Inferior parietal cortex (tissue), 1 donor: ENCODE measurements around the gene GMDS.

Experiments used
- DNase-seq: peaks from one replicate; pipeline ENCODE4 v3.0.0-alpha.2; 2016; ENCODE audit errors: extremely low spot score

The GMDS gene

GRCh38 chr6:1614448-1615150 lies 630.8 kb downstream of the GMDS start:
- no peak for DNase-seq

GRCh38 chr6:1613688-1614447 lies 631.5 kb downstream of the GMDS start:
- no peak for DNase-seq

GRCh38 chr6:1613346-1613687 lies 632.1 kb downstream of the GMDS start:
- no peak for DNase-seq

- DNase-seq: no peak
Measured at GRCh38 chr6:1612974-1613306, 632.5 kb downstream of the GMDS start.

DNA sequence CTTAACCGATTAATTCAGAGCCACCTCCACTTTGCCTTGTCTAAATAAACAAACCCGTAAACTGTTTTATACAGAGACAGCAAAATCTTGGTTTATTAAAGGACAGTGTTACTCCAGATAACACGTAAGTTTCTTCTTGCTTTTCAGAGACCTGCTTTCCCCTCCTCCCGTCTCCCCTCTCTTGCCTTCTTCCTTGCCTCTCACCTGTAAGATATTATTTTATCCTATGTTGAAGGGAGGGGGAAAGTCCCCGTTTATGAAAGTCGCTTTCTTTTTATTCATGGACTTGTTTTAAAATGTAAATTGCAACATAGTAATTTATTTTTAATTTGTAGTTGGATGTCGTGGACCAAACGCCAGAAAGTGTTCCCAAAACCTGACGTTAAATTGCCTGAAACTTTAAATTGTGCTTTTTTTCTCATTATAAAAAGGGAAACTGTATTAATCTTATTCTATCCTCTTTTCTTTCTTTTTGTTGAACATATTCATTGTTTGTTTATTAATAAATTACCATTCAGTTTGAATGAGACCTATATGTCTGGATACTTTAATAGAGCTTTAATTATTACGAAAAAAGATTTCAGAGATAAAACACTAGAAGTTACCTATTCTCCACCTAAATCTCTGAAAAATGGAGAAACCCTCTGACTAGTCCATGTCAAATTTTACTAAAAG lies 633.0 kb downstream of the GMDS start:
- no peak for DNase-seq

- no peak for DNase-seq
Measured at GRCh38 chr6:1611572-1612298, 633.7 kb downstream of the GMDS start.

DNA sequence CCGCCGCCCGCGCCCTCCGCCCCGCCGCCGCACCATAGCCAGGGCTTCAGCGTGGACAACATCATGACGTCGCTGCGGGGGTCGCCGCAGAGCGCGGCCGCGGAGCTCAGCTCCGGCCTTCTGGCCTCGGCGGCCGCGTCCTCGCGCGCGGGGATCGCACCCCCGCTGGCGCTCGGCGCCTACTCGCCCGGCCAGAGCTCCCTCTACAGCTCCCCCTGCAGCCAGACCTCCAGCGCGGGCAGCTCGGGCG lies 634.2 kb downstream of the GMDS start:
- DNase-seq: no peak

- DNase-seq: no peak
Measured at GRCh38 chr6:1610497-1611321, 634.7 kb downstream of the GMDS start.

DNA sequence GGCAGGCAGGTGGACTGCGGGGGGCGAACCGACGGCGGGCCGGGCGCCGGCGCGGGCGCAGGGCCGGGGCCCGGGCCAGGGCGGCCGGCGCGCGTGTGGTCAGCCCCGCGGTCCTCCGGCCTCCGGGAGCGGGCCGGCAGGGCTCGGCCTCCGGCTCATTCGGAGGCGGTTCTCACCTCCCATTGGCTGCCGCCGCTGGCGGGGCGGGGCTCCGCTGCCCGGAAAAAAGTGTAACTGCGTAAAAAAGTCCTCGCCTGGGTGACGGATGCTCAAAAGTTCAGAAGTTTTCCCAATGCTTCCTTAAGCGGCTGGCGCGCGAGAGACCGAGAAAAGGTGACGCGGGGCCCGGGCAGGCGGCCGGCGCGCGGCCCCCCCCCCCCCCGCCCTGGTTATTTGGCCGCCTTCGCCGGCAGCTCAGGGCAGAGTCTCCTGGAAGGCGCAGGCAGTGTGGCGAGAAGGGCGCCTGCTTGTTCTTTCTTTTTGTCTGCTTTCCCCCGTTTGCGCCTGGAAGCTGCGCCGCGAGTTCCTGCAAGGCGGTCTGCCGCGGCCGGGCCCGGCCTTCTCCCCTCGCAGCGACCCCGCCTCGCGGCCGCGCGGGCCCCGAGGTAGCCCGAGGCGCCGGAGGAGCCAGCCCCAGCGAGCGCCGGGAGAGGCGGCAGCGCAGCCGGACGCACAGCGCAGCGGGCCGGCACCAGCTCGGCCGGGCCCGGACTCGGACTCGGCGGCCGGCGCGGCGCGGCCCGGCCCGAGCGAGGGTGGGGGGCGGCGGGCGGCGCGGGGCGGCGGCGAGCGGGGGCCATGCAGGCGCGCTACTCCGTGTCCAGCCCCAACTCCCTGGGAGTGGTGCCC lies 635.5 kb downstream of the GMDS start, which contains the start of gene FOXC1:
Gene FOXC1, plus strand, starts transcription at position 268 of the 849 bp plus-strand sequence. Its CDS starts 531 bp downstream, at position 799.
- DNase-seq: no peak

- DNase-seq: no peak
Measured at GRCh38 chr6:1609041-1609647, 636.3 kb downstream of the GMDS start.

GRCh38 chr6:1608222-1609040 lies 637.0 kb downstream of the GMDS start:
- no peak for DNase-seq

GRCh38 chr6:1607516-1608221 lies 637.7 kb downstream of the GMDS start:
- DNase-seq: no peak

DNA sequence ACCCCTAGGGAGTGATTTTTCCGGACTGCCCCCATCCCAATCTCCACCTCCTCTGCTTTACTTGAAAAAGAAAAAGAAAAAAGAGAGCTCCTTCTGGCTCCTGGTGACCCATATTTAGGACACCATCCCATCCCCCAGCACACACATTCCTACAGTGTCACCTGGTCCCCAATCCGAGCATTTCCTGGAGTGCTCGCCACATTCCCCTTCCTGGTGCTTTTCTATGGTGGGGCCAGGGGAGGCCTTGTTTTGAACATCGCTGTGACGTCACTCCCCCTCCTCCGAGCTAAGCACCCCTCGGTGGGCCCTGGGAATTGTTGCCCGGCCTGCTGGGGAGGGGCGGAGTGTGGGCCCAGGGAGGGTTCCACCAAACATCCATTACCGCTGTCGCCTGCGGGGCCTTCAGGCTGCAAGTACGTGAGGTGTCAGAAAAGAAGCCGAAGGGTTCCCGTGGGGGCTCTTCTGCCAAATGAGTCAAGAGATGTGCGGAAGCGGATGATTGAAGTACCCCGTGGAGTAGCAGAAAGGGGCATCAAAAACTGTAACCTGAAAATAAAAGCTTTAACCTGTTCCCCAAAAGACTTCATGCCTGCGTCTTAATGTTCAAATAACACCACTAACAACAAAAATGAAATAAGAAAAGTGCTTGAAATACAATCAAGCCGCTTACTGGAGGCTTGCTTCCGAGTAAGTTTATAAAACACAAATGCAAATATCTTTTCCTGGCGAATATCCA lies 638.5 kb downstream of the GMDS start:
- no peak for DNase-seq

GRCh38 chr6:1605893-1606779 lies 639.3 kb downstream of the GMDS start:
- DNase-seq: no peak

DNA sequence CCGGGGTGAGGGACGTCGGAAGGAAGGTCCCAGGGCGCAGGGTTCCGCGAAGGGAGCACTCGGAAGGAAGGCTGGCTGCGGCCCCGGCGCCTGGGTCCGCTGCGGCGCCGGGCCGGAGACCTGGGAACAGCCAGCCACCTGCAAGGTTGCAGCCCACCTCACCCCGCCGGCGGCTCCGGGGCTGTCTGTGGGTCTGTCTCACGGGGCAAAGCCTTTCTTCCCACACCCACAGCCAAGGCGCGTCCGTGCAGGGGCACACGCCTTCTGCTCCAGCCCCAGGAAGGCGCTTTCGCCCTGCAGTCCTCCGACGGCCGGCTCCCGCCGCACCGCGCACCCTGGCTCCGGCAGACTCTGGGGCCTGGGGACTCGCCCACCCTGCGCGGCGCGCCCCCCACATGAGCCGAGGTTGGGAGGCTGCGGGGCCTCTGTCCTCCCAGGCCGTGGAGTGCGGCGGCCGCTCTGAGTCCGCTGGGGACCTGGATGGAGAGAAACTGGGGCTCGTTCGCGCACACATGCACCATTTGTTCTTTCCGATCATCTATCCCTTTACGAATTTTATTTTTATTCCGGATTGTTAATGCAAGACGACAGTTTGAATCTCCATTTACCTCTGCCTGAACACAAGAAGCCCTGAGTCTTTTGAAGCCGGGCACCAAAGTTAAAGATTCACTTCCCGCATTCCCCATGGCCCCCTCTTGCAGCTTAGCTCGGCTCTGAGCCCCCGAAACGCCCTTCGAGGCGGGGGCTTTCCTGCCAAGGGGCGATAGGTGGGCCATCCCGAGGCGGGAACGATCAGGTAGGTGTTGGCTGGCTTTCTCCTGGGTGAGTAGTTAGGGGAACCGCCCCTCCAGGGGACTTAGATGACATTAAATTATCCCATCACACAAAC lies 640.2 kb downstream of the GMDS start:
- DNase-seq: no peak
